COLO829 (cell line): ENCODE data around the gene CNR1.

Experiments used
- DNase-seq: peaks from one replicate; pipeline ENCODE4 v3.0.0; 2012; ENCODE audit warnings: low spot score

CNR1 gene

GRCh38 chr6:88143421-88144157 is 22.6 kb downstream of the CNR1 start:
- DNase-seq, result no peak

DNA sequence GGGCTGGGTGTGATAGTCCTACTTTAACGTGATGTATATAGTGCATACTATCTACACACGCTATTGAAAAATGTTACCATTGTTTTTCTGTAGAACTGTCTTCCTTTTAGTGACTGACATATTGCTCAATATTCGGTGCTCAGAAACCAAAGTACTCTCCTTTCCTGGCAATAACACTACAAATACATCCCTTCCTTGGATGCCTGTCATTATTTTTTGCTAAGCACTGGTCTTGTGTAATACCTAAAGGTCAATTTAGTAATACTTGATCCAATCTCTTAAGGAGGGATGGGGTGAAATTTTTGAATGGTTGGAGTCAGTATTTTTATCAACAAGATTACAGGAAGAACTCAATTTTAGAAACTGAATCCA is 23.9 kb downstream of the CNR1 start:
- no peak for DNase-seq

- DNase-seq, result no peak
These were observed 24.4 kb downstream of the CNR1 start for GRCh38 chr6:88141561-88142296.

DNA sequence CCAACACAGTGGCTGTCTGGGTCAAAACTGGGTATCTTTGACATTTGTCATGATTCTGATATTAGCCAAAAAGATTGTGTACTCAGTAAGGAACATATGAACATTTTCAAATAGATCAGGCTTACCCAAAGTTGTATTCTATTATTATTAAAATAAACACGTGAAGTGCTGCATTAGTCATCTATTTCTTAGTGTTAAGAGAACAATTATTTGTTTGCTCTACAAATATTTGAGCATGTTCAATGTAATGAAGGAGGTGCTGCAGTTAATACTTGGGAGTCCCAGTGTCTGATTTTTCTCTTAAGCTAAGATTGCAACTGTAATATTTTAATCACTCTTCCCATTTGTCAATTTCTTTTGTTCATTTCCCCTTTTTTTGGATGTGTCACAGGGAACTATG is 28.2 kb downstream of the CNR1 start:
- DNase-seq, result no peak

GRCh38 chr6:88135578-88136114 is 30.5 kb downstream of the CNR1 start:
- DNase-seq, result no peak

- no peak for DNase-seq
These were observed 31.6 kb downstream of the CNR1 start for GRCh38 chr6:88134575-88134974.

GRCh38 chr6:88133718-88134117 is 32.4 kb downstream of the CNR1 start:
- DNase-seq, result no peak

DNA sequence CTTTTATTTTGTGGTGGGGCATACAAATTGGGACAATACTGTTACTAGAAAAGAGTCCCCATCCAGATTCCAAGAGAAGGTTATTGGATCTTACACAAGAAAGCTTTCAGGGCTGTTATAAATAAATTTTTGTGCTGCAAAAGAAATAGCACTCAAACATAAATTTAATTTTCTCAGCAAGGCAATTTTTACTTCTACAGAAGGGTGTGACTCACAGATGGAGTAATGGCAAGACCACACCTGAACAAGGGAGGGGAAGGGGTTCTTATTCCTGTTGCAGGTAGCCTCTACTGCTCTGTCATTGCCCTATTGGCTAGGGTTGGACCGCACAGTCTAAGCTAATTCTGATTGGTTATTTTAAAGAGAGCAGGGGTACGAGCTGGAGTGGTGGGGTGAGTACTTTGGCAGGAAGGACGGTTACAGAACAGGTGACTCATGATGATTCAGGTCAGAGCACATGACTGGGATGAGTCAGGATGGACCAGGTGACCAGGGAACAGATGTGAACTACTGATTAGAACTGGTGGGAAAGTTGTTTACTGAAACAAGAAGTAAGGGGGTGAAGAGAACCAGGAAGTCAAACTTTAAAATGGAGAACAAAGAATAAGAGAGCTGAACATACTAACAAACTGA is 41.1 kb downstream of the CNR1 start:
- no peak for DNase-seq

- no peak for DNase-seq
These were observed 45.5 kb downstream of the CNR1 start for GRCh38 chr6:88120635-88121034.

GRCh38 chr6:88119769-88120168 is 46.4 kb downstream of the CNR1 start:
- DNase-seq, result no peak

DNA sequence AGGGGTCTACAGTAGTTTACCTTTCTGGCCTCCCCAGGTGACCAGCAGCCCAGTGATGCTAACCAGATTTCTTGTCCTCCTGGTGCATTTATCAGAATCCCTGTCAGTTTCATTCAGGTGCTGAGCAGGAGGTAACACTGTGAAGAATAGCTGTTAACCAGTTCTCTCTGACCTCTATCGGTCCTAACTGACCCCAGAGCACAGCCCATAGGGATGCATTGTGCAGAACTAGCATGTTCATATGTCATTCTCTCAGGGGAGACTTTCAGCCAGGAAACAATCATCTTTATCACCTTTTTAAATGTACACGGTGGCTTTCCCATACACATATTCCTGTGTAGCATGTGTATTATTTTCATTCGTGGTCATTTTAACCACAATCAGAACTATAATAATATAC is 49.9 kb downstream of the CNR1 start:
- no peak for DNase-seq

DNA sequence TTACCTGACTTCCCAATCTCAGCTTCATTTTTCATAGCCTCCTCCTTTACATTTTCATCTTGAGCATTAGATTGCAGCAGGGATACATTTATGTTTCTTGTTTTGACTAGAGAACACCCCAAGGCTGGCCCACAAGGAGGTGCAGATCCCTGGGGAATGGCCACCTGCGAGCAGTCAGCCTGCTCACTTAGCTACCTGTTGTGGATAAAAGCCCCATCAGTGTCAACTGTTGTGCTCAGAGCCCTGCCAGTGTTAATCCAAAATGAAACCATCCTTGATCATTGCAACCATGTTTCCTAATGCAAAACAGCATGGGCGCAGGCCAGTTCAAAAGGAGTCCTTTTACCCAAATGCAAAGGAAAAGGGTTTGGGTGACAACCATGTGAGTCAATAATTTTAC is 50.8 kb downstream of the CNR1 start:
- no peak for DNase-seq

DNA sequence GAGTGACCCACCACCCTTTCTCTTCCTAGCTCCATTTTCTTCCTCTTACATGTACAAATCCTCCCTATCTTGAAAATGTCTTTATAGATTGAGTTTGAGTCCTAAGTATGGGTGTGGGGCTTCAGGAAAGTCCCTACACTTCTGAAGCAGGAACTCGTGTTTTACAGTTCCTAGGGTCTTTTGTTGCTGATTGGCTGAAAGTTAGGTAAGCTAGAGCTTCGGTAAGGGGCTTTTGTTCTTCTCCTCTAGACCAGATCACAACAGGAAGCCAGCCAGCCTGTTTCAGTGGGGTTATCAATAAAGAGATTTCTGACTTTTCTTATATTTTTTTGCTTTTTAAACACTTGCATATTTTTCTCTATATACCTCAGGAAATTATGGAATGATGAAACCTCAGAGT is 51.3 kb downstream of the CNR1 start:
- DNase-seq, result no peak

GRCh38 chr6:88111991-88112390 is 54.2 kb downstream of the CNR1 start:
- no peak for DNase-seq

GRCh38 chr6:88107241-88107640 is 58.9 kb downstream of the CNR1 start:
- no peak for DNase-seq

GRCh38 chr6:88105741-88106340 is 60.3 kb downstream of the CNR1 start:
- DNase-seq, result no peak
